Measurements from ENCODE around the gene PRKAR1A.

- TF ChIP-seq CTCF (IDR thresholded peaks at IDR 0.05; ENCODE audit: insufficient read depth, low read length) (no peak), POLR2AphosphoS5 (IDR thresholded peaks at IDR 0.05; ENCODE audit: low read depth) (no peak), GABPA (IDR thresholded peaks at IDR 0.05; ENCODE audit: low read depth) (no peak), SPI1 (IDR thresholded peaks at IDR 0.05; ENCODE audit: borderline replicate concordance, low read depth) (peak; percentile 19; the same call in 1 of the 2 replicates)
- TF ChIP-seq, protein P1, sequence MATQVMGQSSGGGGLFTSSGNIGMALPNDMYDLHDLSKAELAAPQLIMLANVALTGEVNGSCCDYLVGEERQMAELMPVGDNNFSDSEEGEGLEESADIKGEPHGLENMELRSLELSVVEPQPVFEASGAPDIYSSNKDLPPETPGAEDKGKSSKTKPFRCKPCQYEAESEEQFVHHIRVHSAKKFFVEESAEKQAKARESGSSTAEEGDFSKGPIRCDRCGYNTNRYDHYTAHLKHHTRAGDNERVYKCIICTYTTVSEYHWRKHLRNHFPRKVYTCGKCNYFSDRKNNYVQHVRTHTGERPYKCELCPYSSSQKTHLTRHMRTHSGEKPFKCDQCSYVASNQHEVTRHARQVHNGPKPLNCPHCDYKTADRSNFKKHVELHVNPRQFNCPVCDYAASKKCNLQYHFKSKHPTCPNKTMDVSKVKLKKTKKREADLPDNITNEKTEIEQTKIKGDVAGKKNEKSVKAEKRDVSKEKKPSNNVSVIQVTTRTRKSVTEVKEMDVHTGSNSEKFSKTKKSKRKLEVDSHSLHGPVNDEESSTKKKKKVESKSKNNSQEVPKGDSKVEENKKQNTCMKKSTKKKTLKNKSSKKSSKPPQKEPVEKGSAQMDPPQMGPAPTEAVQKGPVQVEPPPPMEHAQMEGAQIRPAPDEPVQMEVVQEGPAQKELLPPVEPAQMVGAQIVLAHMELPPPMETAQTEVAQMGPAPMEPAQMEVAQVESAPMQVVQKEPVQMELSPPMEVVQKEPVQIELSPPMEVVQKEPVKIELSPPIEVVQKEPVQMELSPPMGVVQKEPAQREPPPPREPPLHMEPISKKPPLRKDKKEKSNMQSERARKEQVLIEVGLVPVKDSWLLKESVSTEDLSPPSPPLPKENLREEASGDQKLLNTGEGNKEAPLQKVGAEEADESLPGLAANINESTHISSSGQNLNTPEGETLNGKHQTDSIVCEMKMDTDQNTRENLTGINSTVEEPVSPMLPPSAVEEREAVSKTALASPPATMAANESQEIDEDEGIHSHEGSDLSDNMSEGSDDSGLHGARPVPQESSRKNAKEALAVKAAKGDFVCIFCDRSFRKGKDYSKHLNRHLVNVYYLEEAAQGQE (IDR thresholded peaks at IDR 0.05; ENCODE audit: insufficient replicate concordance, low read depth), result no peak
Observed at GRCh38 chr17:68468788-68469187, 43.4 kb upstream of the PRKAR1A start.
